Measurements from ENCODE around the gene B4GALT2. TPM values are rescaled to one million over a fixed set of nuclear protein-coding genes. Genes with fewer than 3 reads are reported as not detected.

B4GALT2 gene
- total RNA-seq, 1 donor from 2014 or later: 23.7 TPM

DNA sequence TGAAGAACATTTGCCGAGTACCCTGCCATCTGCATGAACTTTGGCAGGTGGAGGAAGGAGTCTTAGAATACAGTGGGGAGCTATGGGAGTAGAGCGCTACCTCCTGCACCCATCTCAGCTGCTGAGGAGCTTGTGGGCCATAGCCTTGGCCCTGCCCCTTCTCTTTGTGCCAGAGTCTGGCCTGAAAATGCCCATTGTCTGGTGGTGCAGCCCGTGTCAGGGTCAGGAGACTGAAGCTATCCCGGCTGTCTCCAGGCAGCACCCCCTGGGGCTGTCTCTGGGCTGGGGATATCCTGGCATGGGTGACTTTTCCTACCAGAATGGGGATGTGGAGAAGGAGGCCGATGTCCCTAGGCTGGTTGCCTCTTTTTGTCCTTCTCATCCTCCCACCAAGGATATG is 25.0 kb upstream of the B4GALT2 start:
- no peaks in the 10 kb centered on the region for H3K27me3 ChIP-seq
- H3K36me3 Mint-ChIP-seq: peaks cover 13% of the 10 kb centered on the region
- peaks cover 12% of the 10 kb centered on the region for H3K4me1 Mint-ChIP-seq
- H3K27ac Mint-ChIP-seq: no peak overlapping the region
- H3K4me1 ChIP-seq: peaks cover 11% of the 10 kb centered on the region
- H2AFZ ChIP-seq (replicated peaks): no peak overlapping the region
- no peaks in the 10 kb centered on the region for H3K27me3 Mint-ChIP-seq (ENCODE audit: insufficient read depth, low read depth)
- H3K27ac ChIP-seq: no peak overlapping the region
- no peaks in the 10 kb centered on the region for H3K9me3 ChIP-seq (ENCODE audit: low read depth)
- no peaks in the 10 kb centered on the region for H3K9me3 Mint-ChIP-seq
- H3F3A ChIP-seq (ENCODE audit: low read depth): peaks cover 17% of the 10 kb centered on the region
- H3K79me2 ChIP-seq (ENCODE audit: low read depth): peaks cover 7% of the 10 kb centered on the region
- TF ChIP-seq EZH2 (IDR thresholded peaks at IDR 0.05) (no peak), EZH2phosphoT487 (IDR thresholded peaks at IDR 0.05) (no peak)
- TF ChIP-seq, protein P1, sequence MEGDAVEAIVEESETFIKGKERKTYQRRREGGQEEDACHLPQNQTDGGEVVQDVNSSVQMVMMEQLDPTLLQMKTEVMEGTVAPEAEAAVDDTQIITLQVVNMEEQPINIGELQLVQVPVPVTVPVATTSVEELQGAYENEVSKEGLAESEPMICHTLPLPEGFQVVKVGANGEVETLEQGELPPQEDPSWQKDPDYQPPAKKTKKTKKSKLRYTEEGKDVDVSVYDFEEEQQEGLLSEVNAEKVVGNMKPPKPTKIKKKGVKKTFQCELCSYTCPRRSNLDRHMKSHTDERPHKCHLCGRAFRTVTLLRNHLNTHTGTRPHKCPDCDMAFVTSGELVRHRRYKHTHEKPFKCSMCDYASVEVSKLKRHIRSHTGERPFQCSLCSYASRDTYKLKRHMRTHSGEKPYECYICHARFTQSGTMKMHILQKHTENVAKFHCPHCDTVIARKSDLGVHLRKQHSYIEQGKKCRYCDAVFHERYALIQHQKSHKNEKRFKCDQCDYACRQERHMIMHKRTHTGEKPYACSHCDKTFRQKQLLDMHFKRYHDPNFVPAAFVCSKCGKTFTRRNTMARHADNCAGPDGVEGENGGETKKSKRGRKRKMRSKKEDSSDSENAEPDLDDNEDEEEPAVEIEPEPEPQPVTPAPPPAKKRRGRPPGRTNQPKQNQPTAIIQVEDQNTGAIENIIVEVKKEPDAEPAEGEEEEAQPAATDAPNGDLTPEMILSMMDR (IDR thresholded peaks at IDR 0.05): no peak
- H3K4me2 ChIP-seq: no peak overlapping the region
- no peaks in the 10 kb centered on the region for H3K36me3 ChIP-seq
- no peak overlapping the region for H3K4me3 ChIP-seq
- no peak overlapping the region for H3K4me3 Mint-ChIP-seq
- H4K20me1 ChIP-seq (ENCODE audit: low read depth): peaks cover 23% of the 10 kb centered on the region
- H3K9ac ChIP-seq: no peak overlapping the region
- no peak for DNase-seq (ENCODE audit: low spot score)

- Mint-ChIP-seq H3K4me1 (peaks cover 12% of the 10 kb centered on the region), H3K27ac (no peak overlapping the region), H3K36me3 (peaks cover 10% of the 10 kb centered on the region), H3K27me3 (ENCODE audit: insufficient read depth, low read depth) (no peaks in the 10 kb centered on the region), H3K9me3 (no peaks in the 10 kb centered on the region), H3K4me3 (no peak overlapping the region)
- Histone ChIP-seq H3F3A (ENCODE audit: low read depth) (peaks cover 17% of the 10 kb centered on the region), H3K79me2 (ENCODE audit: low read depth) (peaks cover 7% of the 10 kb centered on the region), H3K9ac (no peak overlapping the region), H3K9me3 (ENCODE audit: low read depth) (no peaks in the 10 kb centered on the region), H2AFZ (replicated peaks) (no peak overlapping the region), H4K20me1 (ENCODE audit: low read depth) (peaks cover 23% of the 10 kb centered on the region), H3K4me1 (peaks cover 11% of the 10 kb centered on the region), H3K36me3 (no peaks in the 10 kb centered on the region), H3K27me3 (no peaks in the 10 kb centered on the region), H3K4me2 (no peak overlapping the region), H3K4me3 (no peak overlapping the region), H3K27ac (no peak overlapping the region)
- DNase-seq (ENCODE audit: low spot score): no peak
- TF ChIP-seq, protein P1 (IDR thresholded peaks at IDR 0.05): no peak
- no peak for TF ChIP-seq EZH2 (IDR thresholded peaks at IDR 0.05)
- TF ChIP-seq EZH2phosphoT487 (IDR thresholded peaks at IDR 0.05): no peak
Observed at GRCh38 chr1:43956234-43956633, 22.8 kb upstream of the B4GALT2 start.

- Histone ChIP-seq H2AFZ (replicated peaks) (no peak overlapping the region), H3K4me3 (no peak overlapping the region), H3K4me2 (no peak overlapping the region), H3K4me1 (peaks cover 11% of the 10 kb centered on the region), H3K9me3 (ENCODE audit: low read depth) (no peaks in the 10 kb centered on the region), H3K79me2 (ENCODE audit: low read depth) (peaks cover 7% of the 10 kb centered on the region), H3K27me3 (no peaks in the 10 kb centered on the region), H3K27ac (no peak overlapping the region), H3F3A (ENCODE audit: low read depth) (peaks cover 9% of the 10 kb centered on the region), H4K20me1 (ENCODE audit: low read depth) (peaks cover 18% of the 10 kb centered on the region), H3K36me3 (no peaks in the 10 kb centered on the region), H3K9ac (no peak overlapping the region)
- Mint-ChIP-seq H3K36me3 (peaks cover 15% of the 10 kb centered on the region), H3K27ac (no peak overlapping the region), H3K27me3 (ENCODE audit: insufficient read depth, low read depth) (no peaks in the 10 kb centered on the region), H3K9me3 (no peaks in the 10 kb centered on the region), H3K4me3 (peak overlapping the region; percentile 7), H3K4me1 (peaks cover 11% of the 10 kb centered on the region)
- TF ChIP-seq EZH2phosphoT487 (IDR thresholded peaks at IDR 0.05) (no peak), EZH2 (IDR thresholded peaks at IDR 0.05) (no peak)
- TF ChIP-seq, protein P1 (IDR thresholded peaks at IDR 0.05): no peak
- DNase-seq (ENCODE audit: low spot score): no peak
Observed at GRCh38 chr1:43957407-43958040, 21.5 kb upstream of the B4GALT2 start.
